Fibroblast of lung (primary cell): ENCODE measurements around the gene CLEC16A.

Experiments
- EZH2 ChIP-seq: IDR thresholded peaks from 2 replicates; pipeline ENCODE4 v1.5.1; 2012; ENCODE audit warnings: low read length, control low read depth, mild to moderate bottlenecking; ENCODE audit errors: missing control alignments
- TF ChIP-seq, protein P1 (sequence below), 2 donors: IDR thresholded peaks in 1 of 2; conservative IDR thresholded peaks in 1 of 2; 1 replicate in 1 of 2; 2 replicates in 1 of 2; pipeline ENCODE4 v1.5.1; 2011 to 2012; ENCODE audit warnings: low read length in 2 of 2, control low read depth in 1 of 2, inconsistent platforms in 1 of 2, low read depth in 1 of 2, mild to moderate bottlenecking in 1 of 2

DNA sequence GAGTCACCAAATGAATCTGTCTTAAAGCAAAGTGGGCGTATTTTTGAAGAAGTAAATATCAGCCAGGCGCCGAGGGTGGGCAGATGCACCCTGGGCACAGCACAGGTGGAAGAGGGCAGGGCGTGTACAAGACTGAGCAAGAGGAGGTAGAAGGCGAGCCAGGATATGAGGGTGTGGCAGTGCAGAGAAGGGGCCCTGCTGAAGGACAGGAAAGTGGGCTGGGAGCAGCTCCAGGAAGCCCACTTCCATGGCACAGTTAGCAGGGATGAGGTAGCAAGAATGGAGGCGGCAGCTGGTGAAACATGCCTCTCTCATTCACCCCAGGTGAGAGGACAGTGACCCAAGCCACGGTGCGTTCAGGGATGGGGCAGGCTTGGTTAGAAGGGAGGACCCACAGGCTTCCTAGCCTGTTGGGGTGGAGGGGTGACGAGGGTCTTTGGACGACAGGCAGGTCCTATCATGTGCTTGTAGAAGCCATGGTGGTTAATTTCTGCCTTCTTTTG lies 149.3 kb downstream of the CLEC16A start:
- TF ChIP-seq, protein P1, sequence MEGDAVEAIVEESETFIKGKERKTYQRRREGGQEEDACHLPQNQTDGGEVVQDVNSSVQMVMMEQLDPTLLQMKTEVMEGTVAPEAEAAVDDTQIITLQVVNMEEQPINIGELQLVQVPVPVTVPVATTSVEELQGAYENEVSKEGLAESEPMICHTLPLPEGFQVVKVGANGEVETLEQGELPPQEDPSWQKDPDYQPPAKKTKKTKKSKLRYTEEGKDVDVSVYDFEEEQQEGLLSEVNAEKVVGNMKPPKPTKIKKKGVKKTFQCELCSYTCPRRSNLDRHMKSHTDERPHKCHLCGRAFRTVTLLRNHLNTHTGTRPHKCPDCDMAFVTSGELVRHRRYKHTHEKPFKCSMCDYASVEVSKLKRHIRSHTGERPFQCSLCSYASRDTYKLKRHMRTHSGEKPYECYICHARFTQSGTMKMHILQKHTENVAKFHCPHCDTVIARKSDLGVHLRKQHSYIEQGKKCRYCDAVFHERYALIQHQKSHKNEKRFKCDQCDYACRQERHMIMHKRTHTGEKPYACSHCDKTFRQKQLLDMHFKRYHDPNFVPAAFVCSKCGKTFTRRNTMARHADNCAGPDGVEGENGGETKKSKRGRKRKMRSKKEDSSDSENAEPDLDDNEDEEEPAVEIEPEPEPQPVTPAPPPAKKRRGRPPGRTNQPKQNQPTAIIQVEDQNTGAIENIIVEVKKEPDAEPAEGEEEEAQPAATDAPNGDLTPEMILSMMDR (conservative IDR thresholded peaks at IDR 0.05 in 1 of 2, IDR thresholded peaks at IDR 0.05 in 1 of 2; ENCODE audit: low read depth in 1 of 2, low read length in 2 of 2), result no peak
- no peak for TF ChIP-seq EZH2
